Neuronal stem cell (in vitro differentiated cells): ENCODE measurements around the gene MRPL53.

Source experiments
- DNase-seq: peaks from one replicate; pipeline ENCODE4 v3.0.0-alpha.2; 2013; ENCODE audit warnings: low spot score
- H2AFZ ChIP-seq: one replicate; pipeline ENCODE4 v1.6.1; 2013; ENCODE audit warnings: mild to moderate bottlenecking, low read length, inconsistent platforms
- H2AK5ac ChIP-seq: 2 replicates; pipeline ENCODE4 v1.6.1; 2013; ENCODE audit warnings: low read depth, mild to moderate bottlenecking, inconsistent platforms, low read length, moderate library complexity, mixed read lengths
- H2BK120ac ChIP-seq: 2 replicates; pipeline ENCODE4 v1.6.1; 2013; ENCODE audit warnings: low read depth, mild to moderate bottlenecking, inconsistent platforms, low read length, moderate library complexity, mixed read lengths
- H2BK12ac ChIP-seq: one replicate; pipeline ENCODE4 v1.6.1; 2013; ENCODE audit warnings: low read length, inconsistent platforms
- H2BK15ac ChIP-seq: 2 replicates; pipeline ENCODE4 v1.6.1; 2013; ENCODE audit warnings: mild to moderate bottlenecking, low read length, inconsistent platforms, mixed read lengths
- H2BK5ac ChIP-seq: one replicate; pipeline ENCODE4 v1.6.1; 2013; ENCODE audit warnings: inconsistent platforms, mild to moderate bottlenecking, low read length, moderate library complexity
- H3K14ac ChIP-seq: one replicate; pipeline ENCODE4 v1.6.1; 2013; ENCODE audit warnings: low read length, inconsistent platforms
- H3K18ac ChIP-seq: 2 replicates; pipeline ENCODE4 v1.6.1; 2013; ENCODE audit warnings: low read length, inconsistent platforms
- H3K23ac ChIP-seq: 2 replicates; pipeline ENCODE4 v1.6.1; 2013; ENCODE audit warnings: low read depth, mild to moderate bottlenecking, mixed read lengths, low read length, inconsistent platforms; ENCODE audit not compliant: poor library complexity
- H3K27ac ChIP-seq: replicated peaks from 3 replicates; pipeline ENCODE4 v1.5.1; 2013; ENCODE audit warnings: low read length, inconsistent platforms
- H3K27me3 ChIP-seq, 3 experiments: 2 replicates each; pipeline ENCODE4 v1.6.1; 2013; ENCODE audit warnings: low read length in 3 of 3, mild to moderate bottlenecking in 2 of 3, inconsistent platforms in 1 of 3, low read depth in 1 of 3, mixed read lengths in 1 of 3, moderate library complexity in 1 of 3; ENCODE audit not compliant: control insufficient read depth in 3 of 3, insufficient read depth in 3 of 3
- H3K36me3 ChIP-seq, 2 donors: replicated peaks in 1 of 2; 2 replicates each; pipeline ENCODE4 v1.6.1; 2013; ENCODE audit warnings: low read length in 2 of 2; ENCODE audit not compliant: control insufficient read depth in 2 of 2, insufficient read depth in 2 of 2
- H3K4ac ChIP-seq: 2 replicates; pipeline ENCODE4 v1.6.1; 2013; ENCODE audit warnings: inconsistent platforms, mild to moderate bottlenecking, low read length, moderate library complexity
- H3K4me1 ChIP-seq, 2 donors: 1 replicate in 1 of 2; 2 replicates in 1 of 2; pipeline ENCODE4 v1.6.1; 2013; ENCODE audit warnings: low read length in 2 of 2, low read depth in 1 of 2; ENCODE audit not compliant: control insufficient read depth in 2 of 2, insufficient read depth in 1 of 2
- H3K4me2 ChIP-seq: one replicate; pipeline ENCODE4 v1.6.1; 2013; ENCODE audit warnings: mild to moderate bottlenecking, low read length, inconsistent platforms; ENCODE audit not compliant: insufficient read depth, poor library complexity, severe bottlenecking
- H3K4me3 ChIP-seq, 2 donors: 2 replicates each; pipeline ENCODE4 v1.5.1; 2013; ENCODE audit warnings: low read length in 2 of 2, mild to moderate bottlenecking in 2 of 2, inconsistent platforms in 1 of 2, moderate library complexity in 1 of 2
- H3K79me1 ChIP-seq: one replicate; pipeline ENCODE4 v1.6.1; 2013; ENCODE audit warnings: low read depth, mild to moderate bottlenecking, inconsistent platforms, low read length, moderate library complexity
- H3K9ac ChIP-seq: one replicate; pipeline ENCODE4 v1.6.1; 2013; ENCODE audit warnings: mild to moderate bottlenecking, low read depth, low read length, inconsistent platforms; ENCODE audit not compliant: poor library complexity
- H3K9me3 ChIP-seq, 2 donors: replicated peaks in 1 of 2; 2 replicates each; pipeline versions ENCODE3 to v1.6.1; 2013; ENCODE audit warnings: low read length in 2 of 2, mild to moderate bottlenecking in 2 of 2, inconsistent platforms in 1 of 2, low read depth in 1 of 2, mixed read lengths in 1 of 2, moderate library complexity in 1 of 2; ENCODE audit not compliant: control insufficient read depth in 2 of 2, insufficient read depth in 1 of 2
- H4K8ac ChIP-seq: one replicate; pipeline ENCODE4 v1.6.1; 2013; ENCODE audit warnings: low read depth, mild to moderate bottlenecking, inconsistent platforms, low read length, moderate library complexity
- H4K91ac ChIP-seq: one replicate; pipeline ENCODE4 v1.6.1; 2013; ENCODE audit warnings: low read length, low read depth, mild to moderate bottlenecking, inconsistent platforms; ENCODE audit not compliant: poor library complexity
- WGBS, 2 donors: extraction: QIAGEN DNeasy Blood & Tissue Kit; methylation state at CpG; one replicate each; pipeline ENCODE4 v1.1.7; 2013; ENCODE audit warnings: missing lambda C conversion rate in 2 of 2, mixed read lengths in 1 of 2; ENCODE audit not compliant: insufficient read length in 2 of 2, insufficient replicate concordance in 1 of 2; ENCODE audit errors: extremely low coverage in 2 of 2; 5-methylcytosine and 5-hydroxymethylcytosine counted together

The MRPL53 gene

DNA sequence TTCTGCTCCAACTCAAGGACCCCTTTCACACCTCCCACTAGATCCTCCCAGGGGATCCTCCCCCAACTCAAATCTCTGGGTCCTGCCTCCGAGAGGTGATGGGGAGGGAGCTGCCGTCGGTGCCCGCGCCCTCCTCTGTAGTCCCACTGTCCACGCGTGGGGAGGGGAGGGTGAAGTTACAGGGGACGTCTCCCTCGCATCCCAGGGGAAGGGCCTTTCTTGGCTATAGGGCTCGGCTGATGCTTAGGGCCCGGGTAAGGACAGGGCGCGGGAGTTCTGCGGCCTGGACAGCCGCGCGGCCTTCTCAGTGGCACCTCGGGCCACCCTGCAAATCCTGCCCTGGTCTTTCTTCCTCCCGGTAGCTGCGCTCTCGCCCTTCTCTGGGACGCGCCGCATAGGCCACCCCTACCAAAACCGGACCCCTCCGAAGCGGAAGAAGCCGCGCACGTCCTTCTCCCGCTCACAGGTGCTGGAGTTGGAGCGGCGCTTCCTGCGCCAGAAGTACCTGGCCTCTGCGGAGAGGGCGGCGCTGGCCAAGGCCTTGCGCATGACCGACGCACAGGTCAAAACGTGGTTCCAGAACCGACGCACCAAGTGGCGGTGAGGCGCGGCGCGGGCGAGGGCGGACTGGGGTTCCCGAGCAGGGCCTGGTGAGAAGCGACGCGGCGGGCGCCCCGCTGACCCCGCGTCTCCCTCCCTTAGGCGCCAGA, 42.9 kb upstream of the MRPL53 start:
- H4K91ac ChIP-seq = no peak overlapping the region
- WGBS, 2 donors = no CpG with 5 or more reads among the region's 60 CpGs
- no peak overlapping the region for H2BK15ac ChIP-seq
- H3K18ac ChIP-seq = peak overlapping the region; percentile 40
- H2BK5ac ChIP-seq = no peak overlapping the region
- H2BK120ac ChIP-seq = no peak overlapping the region
- peaks cover 44 to 98% (median 93%) of the 10 kb centered on the region in 3 experiments for H3K27me3 ChIP-seq
- no peaks in the 10 kb centered on the region for H3K79me1 ChIP-seq
- peaks cover 5 to 10% of the 10 kb centered on the region in 2 donors for H3K9me3 ChIP-seq
- H4K8ac ChIP-seq = peak overlapping the region; percentile 75
- H2BK12ac ChIP-seq = peak overlapping the region; percentile 77
- H3K14ac ChIP-seq = no peak overlapping the region
- peak overlapping the region; percentile 88 for H2AFZ ChIP-seq
- H3K4me2 ChIP-seq = peak overlapping the region; percentile 44
- H3K4ac ChIP-seq = no peak overlapping the region
- H3K4me3 ChIP-seq = peak overlapping the region in 1 of 2 donors; percentile 49
- peak overlapping the region; percentile 48 for H2AK5ac ChIP-seq
- H3K27ac ChIP-seq = no peak overlapping the region
- H3K4me1 ChIP-seq = peaks cover 2 to 4% of the 10 kb centered on the region in 2 donors
- peak overlapping the region; percentile 83 for H3K9ac ChIP-seq
- no peaks in the 10 kb centered on the region for H3K36me3 ChIP-seq
- peak overlapping the region; percentile 82 for H3K23ac ChIP-seq
- DNase-seq = no peak

DNA sequence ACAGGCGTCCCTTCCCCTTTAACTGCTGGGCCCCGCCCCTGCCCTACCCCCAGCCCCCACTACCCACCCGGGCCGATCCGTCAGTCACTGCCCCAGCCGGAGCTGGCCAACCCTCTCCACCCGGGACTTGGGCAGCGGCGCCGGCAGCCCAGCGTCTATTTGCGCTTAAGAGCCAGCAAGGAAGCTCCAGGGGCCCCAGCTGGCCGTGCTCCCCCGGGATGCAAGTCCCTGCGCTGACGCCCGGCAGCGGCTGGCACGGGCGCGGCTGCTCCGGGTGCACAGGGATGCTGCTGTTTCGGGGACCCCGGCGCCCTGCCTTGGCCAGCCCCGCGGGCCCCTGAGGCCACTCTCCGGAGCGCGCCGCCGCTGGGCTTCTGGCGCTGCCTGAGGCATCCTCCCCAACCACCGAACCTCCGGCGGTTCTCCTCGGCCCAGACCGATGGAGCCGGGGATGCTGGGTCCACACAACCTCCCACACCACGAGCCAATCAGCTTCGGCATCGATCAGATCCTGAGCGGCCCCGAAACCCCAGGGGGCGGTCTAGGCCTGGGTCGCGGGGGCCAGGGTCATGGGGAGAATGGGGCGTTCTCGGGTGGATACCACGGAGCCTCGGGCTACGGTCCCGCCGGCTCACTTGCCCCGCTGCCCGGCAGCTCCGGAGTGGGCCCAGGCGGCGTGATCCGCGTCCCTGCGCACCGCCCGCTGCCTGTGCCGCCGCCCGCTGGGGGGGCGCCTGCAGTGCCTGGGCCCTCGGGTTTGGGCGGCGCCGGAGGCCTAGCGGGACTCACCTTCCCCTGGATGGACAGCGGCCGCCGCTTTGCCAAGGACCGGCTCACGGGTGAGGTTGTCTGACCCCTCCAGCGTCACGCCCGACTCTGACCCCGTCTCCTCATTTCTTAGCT, 42.1 kb upstream of the MRPL53 start, which contains the start of gene TLX2:
Gene TLX2 (plus strand): TSS at position 83 of the 903 bp plus-strand sequence. CDS start 357 bp downstream, at position 440.
- peak within 1 kb of the TSS; percentile 88 for H2AFZ ChIP-seq
- H3K9me3 ChIP-seq = peaks cover 5 to 14% of the 10 kb centered on the region in 2 donors
- DNase-seq = no peak
- H4K91ac ChIP-seq = no peak within 1 kb of the TSS
- no CpG with 5 or more reads among the region's 82 CpGs for WGBS, 2 donors
- no peak within 1 kb of the TSS for H3K27ac ChIP-seq
- H3K4ac ChIP-seq = no peak within 1 kb of the TSS
- peak within 1 kb of the TSS; percentile 46 for H2BK12ac ChIP-seq
- H3K23ac ChIP-seq = peak within 1 kb of the TSS; percentile 82
- no peak within 1 kb of the TSS for H3K14ac ChIP-seq
- H3K4me2 ChIP-seq = no peak within 1 kb of the TSS
- peak within 1 kb of the TSS; percentile 46 for H3K18ac ChIP-seq
- peak within 1 kb of the TSS; percentile 57 for H2AK5ac ChIP-seq
- H2BK120ac ChIP-seq = no peak within 1 kb of the TSS
- peak within 1 kb of the TSS; percentile 35 for H2BK15ac ChIP-seq
- H3K4me1 ChIP-seq = peaks cover 2 to 4% of the 10 kb centered on the region in 2 donors
- H4K8ac ChIP-seq = no peak within 1 kb of the TSS
- no peaks in the 10 kb centered on the region for H3K36me3 ChIP-seq
- peaks cover 45 to 98% (median 95%) of the 10 kb centered on the region in 3 experiments for H3K27me3 ChIP-seq
- peak within 1 kb of the TSS in 1 of 2 donors; percentile 42 for H3K4me3 ChIP-seq
- H3K9ac ChIP-seq = peak within 1 kb of the TSS; percentile 35
- H2BK5ac ChIP-seq = no peak within 1 kb of the TSS
- H3K79me1 ChIP-seq = no peaks in the 10 kb centered on the region

DNA sequence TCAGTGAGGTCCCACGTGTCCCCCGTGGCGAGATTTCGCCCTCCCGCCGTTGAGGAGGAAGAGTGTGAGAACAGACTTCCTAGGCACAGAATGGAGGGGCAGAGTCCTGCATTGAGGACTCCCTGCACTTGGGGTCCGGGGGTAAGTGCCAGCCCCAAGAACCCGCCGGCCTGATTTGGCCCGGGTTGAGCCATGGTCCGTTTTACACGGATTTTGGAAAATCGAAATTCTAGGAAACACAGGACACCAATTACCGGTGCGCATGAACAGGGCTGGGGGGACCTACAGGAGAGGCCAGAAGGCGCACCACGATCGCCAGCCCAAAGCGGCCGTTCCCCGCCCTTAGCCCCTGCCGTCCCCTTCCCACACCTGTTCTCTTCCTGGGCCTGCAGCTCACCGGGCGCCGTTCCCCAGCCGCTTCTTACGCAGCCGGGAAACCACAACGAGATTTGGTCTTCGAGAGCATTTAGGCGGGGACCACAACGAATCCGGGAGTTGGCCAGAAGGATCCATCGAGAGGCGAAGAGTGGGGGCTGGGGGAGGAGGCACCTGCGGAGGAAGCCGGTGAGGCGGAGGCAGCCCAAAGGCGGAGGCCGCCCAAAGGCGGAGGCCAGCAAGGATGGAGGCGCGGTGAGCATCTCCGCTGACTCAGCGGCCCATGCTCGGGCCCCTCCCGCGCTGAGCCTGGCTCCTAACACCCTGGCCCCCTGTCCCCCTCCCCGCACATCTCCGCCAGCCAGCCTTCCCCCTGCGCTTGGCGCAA, 41.3 kb upstream of the MRPL53 start:
- Histone ChIP-seq H3K27ac (no peak overlapping the region), H2BK12ac (no peak overlapping the region), H4K8ac (no peak overlapping the region), H2BK15ac (peak overlapping the region; percentile 35), H3K9ac (no peak overlapping the region), H3K4me2 (no peak overlapping the region), H3K9me3 (peaks cover 5 to 14% of the 10 kb centered on the region in 2 donors), H3K4me1 (peaks cover 2 to 4% of the 10 kb centered on the region in 2 donors), H4K91ac (no peak overlapping the region), H3K18ac (peak overlapping the region; percentile 33), H2BK5ac (no peak overlapping the region), H3K79me1 (no peaks in the 10 kb centered on the region), H2AK5ac (no peak overlapping the region), H3K14ac (no peak overlapping the region), H3K27me3 (peaks cover 46 to 96% (median 92%) of the 10 kb centered on the region in 3 experiments), H2AFZ (peak overlapping the region; percentile 71), H3K23ac (peak overlapping the region; percentile 44), H3K4ac (no peak overlapping the region), H2BK120ac (no peak overlapping the region), H3K36me3 (no peaks in the 10 kb centered on the region), H3K4me3 (no peak overlapping the region)
- DNase-seq = no peak
- WGBS, 2 donors = no CpG with 5 or more reads among the region's 52 CpGs
